ENCODE measurements around the gene FARSB. TPM values are rescaled to one million over a fixed set of nuclear protein-coding genes. Genes with fewer than 3 reads are reported as not detected.
A peak's percentile ranks its signal among the peaks of the same experiment; 100 is the strongest.

The FARSB gene
- total and polyA plus RNA-seq, 2 donors (not counting 3 experiments of a cell fraction or from before 2014, with no cell fraction given): 12.7 to 29.4 TPM

- no TSS peak for BruUV-seq (replicated peaks)
- ChIA-PET CTCF (interaction anchor here (1.0 to 2.1 kb wide), 12 partner anchors 9 to 589 kb away, joined by 3 to 39 read pairs (median 6); no protein-coding TSS in a partner anchor), POLR2A (no interaction called here)
- H3K27ac ChIP-seq (ENCODE audit: insufficient read depth, low read depth, low read length): no peak overlapping the region
- H3K36me3 ChIP-seq (ENCODE audit: control insufficient read depth in 2 of 2, extremely low read depth in 1 of 2, insufficient read depth in 2 of 2, low read length in 2 of 2): peaks cover 0 to 17% of the 10 kb centered on the region in 2 experiments
- no peak overlapping the region for H3K4me2 ChIP-seq (ENCODE audit: insufficient read depth, low read length)
- H3K27me3 ChIP-seq (ENCODE audit: control insufficient read depth in 2 of 2, insufficient read depth in 2 of 2, low read length in 2 of 2): no peaks in the 10 kb centered on the region
- H3K9ac ChIP-seq (replicated peaks; ENCODE audit: extremely low read depth, insufficient read depth, low read length): no peak overlapping the region
- no peaks in the 10 kb centered on the region for H3K4me1 ChIP-seq (ENCODE audit: control insufficient read depth, extremely low read depth, insufficient read depth, low read length)
- no peak overlapping the region for H2AFZ ChIP-seq (ENCODE audit: low read depth, low read length)
- dilution Hi-C loops (cut with MboI; ENCODE audit: extremely low pct_ligation_motif_present, low sequenced_read_pairs): no loop called here
- no peaks in the 10 kb centered on the region for H3K9me3 ChIP-seq (replicated peaks; ENCODE audit: control insufficient read depth, insufficient read depth, low read length)
- TF ChIP-seq MYC (IDR thresholded peaks at IDR 0.05; ENCODE audit: low read depth, low read length): no peak
- TF ChIP-seq CTCF (IDR thresholded peaks at IDR 0.05; ENCODE audit: extremely low read depth in 1 of 2, insufficient read depth in 1 of 2, low read depth in 1 of 2, low read length in 2 of 2): peak; percentile 63 to 69
- H4K20me1 ChIP-seq (replicated peaks; ENCODE audit: control insufficient read depth, extremely low read depth, insufficient read depth, low read length): no peaks in the 10 kb centered on the region
- H3K79me2 ChIP-seq (ENCODE audit: control insufficient read depth, insufficient read depth, low read length): peaks cover 4% of the 10 kb centered on the region
- DNase-seq (ENCODE audit: low read depth, low spot score) (peak; percentile 57), FAIRE-seq (peak; percentile 81)
- intact Hi-C loops (cut with micrococcal nuclease): loop anchor here (1.0 to 10.0 kb wide), 3 partner anchors 296 to 589 kb away; no protein-coding TSS in a partner anchor
- H3K9me1 ChIP-seq (replicated peaks; ENCODE audit: control insufficient read depth, extremely low read depth, insufficient read depth, low read length): no peaks in the 10 kb centered on the region
- H3K4me3 ChIP-seq (replicated peaks in 1 of 3; ENCODE audit: insufficient read depth in 1 of 3, low read depth in 1 of 3, low read length in 3 of 3): no peak overlapping the region
Measured at GRCh38 chr2:222613715-222614331, 42.1 kb downstream of the FARSB start.

- H3K9me1 ChIP-seq (replicated peaks; ENCODE audit: control insufficient read depth, extremely low read depth, insufficient read depth, low read length): no peaks in the 10 kb centered on the region
- no peak overlapping the region for H3K27ac ChIP-seq (ENCODE audit: insufficient read depth, low read depth, low read length)
- no peak overlapping the region for H3K9ac ChIP-seq (replicated peaks; ENCODE audit: extremely low read depth, insufficient read depth, low read length)
- H3K27me3 ChIP-seq (ENCODE audit: control insufficient read depth in 2 of 2, insufficient read depth in 2 of 2, low read length in 2 of 2): no peaks in the 10 kb centered on the region
- intact Hi-C loops (cut with micrococcal nuclease) (loop anchor here (10.0 kb wide), 1 partner anchor 587 kb away; no protein-coding TSS in a partner anchor), dilution Hi-C loops (cut with MboI; ENCODE audit: extremely low pct_ligation_motif_present, low sequenced_read_pairs) (no loop called here)
- no peaks in the 10 kb centered on the region for H3K9me3 ChIP-seq (replicated peaks; ENCODE audit: control insufficient read depth, insufficient read depth, low read length)
- no TSS peak for BruUV-seq (replicated peaks)
- no peaks in the 10 kb centered on the region for H3K4me1 ChIP-seq (ENCODE audit: control insufficient read depth, extremely low read depth, insufficient read depth, low read length)
- no peak for FAIRE-seq
- ChIA-PET CTCF (interaction anchor here (0.9 to 4.6 kb wide), 3 partner anchors 50 to 559 kb away, joined by 3 to 49 read pairs (median 3); no protein-coding TSS in a partner anchor), POLR2A (no interaction called here)
- no peak overlapping the region for H3K4me2 ChIP-seq (ENCODE audit: insufficient read depth, low read length)
- no peak overlapping the region for H3K4me3 ChIP-seq (replicated peaks in 1 of 3; ENCODE audit: insufficient read depth in 1 of 3, low read depth in 1 of 3, low read length in 3 of 3)
- no peaks in the 10 kb centered on the region for H4K20me1 ChIP-seq (replicated peaks; ENCODE audit: control insufficient read depth, extremely low read depth, insufficient read depth, low read length)
- TF ChIP-seq MYC (IDR thresholded peaks at IDR 0.05; ENCODE audit: low read depth, low read length): no peak
- no peak for TF ChIP-seq GATA2 (IDR thresholded peaks at IDR 0.05; ENCODE audit: insufficient read depth, insufficient read length, low read depth, low read length)
- no peak for TF ChIP-seq MAX (IDR thresholded peaks at IDR 0.05; ENCODE audit: insufficient read depth, insufficient read length)
- TF ChIP-seq JUN (IDR thresholded peaks at IDR 0.05; ENCODE audit: borderline replicate concordance, insufficient read depth, insufficient read length, low read depth): no peak
- peaks cover 4% of the 10 kb centered on the region for H3K79me2 ChIP-seq (ENCODE audit: control insufficient read depth, insufficient read depth, low read length)
- H3K36me3 ChIP-seq (ENCODE audit: control insufficient read depth in 2 of 2, extremely low read depth in 1 of 2, insufficient read depth in 2 of 2, low read length in 2 of 2): peaks cover 0 to 19% of the 10 kb centered on the region in 2 experiments
- no peak for DNase-seq (ENCODE audit: low read depth, low spot score)
- H2AFZ ChIP-seq (ENCODE audit: low read depth, low read length): no peak overlapping the region
Measured at GRCh38 chr2:222611684-222612083, 44.2 kb downstream of the FARSB start.

All from endothelial cell of umbilical vein (primary cell).